ENCODE data around the gene RBM12.
A peak's percentile ranks its signal among the peaks of the same experiment; 100 is the strongest.

The RBM12 gene

DNA sequence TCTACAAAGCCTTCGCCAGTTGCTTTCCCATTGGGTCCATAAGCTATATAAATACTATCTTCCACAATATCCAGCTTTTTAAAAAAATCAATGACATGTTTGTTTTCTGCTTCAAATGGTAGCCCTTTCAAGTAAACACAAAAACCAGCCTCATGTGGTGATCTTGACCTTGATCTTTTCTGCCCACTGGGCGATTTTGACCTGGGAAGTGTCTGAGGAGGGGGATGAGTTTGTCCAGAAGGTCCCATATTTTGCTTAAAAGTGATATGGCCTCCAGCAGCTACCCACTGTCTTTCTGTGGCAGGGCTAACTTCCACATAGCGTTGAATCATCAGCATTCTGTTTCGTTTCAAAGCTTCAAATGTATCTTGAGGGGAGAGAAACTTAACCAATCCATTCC lies 10.8 kb downstream of the RBM12 start:
- DNase-seq (ENCODE audit: low spot score): no peak

DNA sequence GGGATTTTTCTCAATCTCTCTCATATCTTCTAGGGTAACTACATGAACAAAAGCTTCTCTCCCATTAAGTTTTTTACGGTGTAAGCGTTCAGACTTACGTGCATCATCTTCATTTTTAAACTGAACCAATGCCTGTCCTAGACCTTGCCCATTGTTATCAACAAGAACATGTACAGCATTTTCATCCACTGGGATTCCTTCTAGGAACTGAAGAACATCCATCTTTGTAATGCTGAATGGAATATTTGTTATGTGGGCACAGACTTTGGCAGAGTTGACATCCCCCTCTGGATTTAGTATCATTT lies 11.3 kb downstream of the RBM12 start:
- no peak for DNase-seq (ENCODE audit: low spot score)

DNA sequence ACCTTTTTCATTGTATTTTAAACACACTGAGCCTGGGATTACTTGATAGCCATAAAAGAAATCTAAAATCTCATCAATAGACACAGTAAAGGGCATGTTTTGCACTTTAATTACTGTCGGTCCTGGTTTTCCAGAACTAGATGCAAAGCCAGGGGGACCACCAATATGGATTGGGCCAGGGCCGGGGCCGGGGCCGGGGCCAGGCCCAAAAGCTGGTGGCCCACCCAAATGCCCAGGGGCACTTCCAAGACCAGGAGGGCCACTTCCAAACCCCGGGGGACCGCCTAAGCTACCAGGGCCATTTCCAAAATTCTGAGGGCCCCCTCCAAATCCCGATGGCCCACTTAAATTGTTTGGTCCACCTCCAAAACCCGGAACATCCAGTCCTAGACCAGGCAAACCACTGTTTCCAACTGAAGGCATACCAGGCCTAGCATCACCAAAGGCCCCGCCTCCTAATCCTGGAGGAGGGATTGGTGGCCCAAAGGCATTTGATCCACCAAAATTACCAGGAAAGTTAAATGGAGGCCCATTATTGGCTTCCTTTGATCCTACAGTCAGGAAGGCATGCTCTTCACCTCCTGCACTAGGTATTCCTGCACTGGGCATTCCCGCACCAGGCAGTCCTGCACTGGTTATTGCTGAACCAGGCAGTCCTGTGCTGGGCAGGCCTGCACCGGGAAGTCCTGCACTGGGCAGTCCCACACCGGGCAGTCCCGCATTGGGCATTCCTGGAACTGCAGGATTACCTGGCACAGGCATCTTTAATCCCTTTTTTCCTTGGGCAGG lies 11.9 kb downstream of the RBM12 start:
- DNase-seq (ENCODE audit: low spot score): peak; percentile 34

DNA sequence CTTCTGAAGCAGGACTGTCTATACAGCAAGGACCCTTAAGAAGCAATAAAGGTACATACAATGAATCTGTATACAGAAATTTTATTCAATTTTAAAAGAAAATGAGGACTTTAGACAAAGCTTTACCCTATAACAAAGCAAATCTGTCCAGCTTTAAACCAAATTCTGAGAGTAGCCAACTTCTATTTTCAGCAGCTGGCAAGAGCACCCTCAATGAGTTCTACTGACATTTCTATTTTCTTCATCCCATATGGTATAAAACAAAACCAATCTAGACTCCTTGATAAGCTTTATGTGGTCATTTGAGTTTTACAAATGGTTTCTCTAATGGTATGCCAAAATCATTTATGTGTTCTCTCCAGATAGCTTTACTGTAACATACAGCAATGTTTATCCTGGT lies 12.7 kb downstream of the RBM12 start:
- DNase-seq (ENCODE audit: low spot score): no peak

DNA sequence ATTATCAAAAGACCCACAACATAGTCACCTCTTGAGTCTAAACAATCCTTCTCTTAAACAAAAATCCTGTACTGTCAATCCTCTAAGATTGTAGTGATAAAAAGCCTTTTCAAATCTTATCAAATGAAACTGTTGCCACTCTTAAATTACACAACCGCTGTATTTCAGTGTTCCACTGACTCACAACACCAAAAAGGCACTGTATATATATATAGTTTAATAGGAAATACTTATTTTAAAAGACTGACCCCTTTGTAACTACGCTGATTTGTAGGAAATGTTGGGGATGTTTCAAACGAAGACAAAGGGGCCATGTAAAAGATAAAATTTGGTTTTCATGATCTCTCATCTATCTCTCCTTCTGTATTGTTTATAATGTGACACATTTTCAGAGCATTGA lies 14.1 kb downstream of the RBM12 start:
- DNase-seq (ENCODE audit: low spot score): no peak

DNA sequence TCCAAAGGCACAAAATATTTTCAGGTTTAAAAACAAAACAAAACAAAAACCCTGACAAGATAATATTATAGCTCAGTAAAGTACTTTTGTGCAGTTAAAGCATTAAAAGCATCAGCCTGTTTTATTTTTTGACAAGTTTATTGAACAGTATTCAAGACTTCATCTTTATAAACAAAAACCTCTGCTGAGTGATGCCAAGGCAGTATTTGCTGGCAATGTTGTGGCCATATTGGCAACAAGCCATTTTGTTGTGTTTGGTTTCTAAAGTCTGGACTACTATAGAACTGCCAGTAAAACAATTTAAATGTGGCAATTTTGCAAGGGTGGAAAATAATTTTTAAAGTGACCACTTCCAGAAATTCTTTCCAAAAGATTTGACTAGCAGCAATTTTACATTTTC lies 15.9 kb downstream of the RBM12 start:
- no peak for DNase-seq (ENCODE audit: low spot score)

DNA sequence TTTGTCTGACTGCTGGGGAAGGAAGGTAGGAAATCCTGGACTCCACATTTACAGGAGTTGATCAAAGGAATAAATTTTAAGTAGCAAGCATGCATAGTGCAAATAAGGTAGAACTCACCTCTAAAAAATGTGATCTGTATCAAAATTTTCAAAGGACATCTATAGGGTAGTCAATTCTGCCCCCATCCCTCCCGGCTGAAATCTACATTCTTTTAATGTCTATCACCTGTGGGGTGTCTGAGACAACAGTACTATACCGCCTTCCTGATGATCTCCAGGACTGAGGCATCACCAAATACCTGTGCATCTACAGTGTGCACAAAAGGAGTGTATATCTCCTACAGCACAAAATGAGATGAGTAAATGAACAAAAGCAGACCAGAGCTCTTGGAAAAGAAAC lies 19.9 kb downstream of the RBM12 start:
- no peak for DNase-seq (ENCODE audit: low spot score)

DNA sequence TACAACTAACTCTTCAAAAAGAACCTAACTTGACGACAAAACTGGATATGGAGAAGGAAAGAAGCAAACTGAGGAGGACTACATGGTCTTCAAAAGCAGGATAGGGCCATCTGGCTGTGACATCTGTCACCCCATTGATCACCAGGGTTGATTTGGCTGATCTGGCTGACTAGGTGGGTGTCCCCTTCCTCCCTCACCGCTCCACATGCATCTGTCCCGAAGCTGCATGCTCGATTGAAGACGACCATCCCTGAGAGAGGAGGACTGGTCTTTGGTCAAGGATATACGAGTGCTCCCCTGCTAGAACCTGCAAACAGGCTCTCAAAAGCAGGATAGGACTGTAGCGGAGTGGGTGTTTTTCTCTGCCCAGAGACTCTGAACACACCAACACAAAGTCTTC lies 21.7 kb downstream of the RBM12 start:
- peak; percentile 34 for DNase-seq (ENCODE audit: low spot score)

DNA sequence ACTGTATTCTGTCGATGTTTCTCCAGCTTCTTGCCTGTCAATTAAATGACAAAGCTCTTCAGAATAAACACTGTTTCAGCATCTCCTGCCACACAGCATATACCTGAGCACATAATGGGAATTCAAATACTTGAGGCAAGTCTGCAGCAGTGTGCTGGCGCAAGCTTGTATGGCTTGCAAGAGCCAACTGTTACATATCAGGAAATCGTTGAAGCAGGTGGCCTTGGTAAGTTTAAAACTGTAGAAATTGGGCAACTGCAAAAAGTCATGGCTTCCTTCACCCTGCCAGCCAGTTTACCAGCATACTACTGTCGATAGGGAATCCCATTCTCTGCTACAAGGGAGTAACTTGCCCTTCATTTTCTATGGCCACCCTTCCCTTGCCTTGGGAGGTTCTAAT lies 23.0 kb downstream of the RBM12 start:
- DNase-seq (ENCODE audit: low spot score): peak; percentile 14

DNA sequence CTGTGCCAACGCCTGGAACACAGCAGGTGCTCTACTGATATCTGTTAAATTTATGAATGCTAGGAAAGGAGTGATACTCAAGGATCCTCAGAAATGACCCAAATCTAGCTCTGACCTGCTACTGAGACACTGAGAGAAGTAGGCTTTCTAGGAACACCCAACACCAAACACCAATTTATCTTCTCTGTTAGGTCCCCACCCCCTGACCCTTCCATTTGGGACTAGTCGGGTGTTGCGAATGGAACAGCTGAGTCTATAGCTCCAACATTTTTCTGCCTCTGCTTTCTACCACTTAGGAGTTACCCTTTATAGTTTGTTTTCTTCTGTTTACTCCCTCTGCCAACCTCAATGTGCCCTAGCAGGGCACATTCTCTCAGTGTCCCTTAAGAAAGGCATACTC lies 24.0 kb downstream of the RBM12 start:
- peak; percentile 19 for DNase-seq (ENCODE audit: low spot score)

DNA sequence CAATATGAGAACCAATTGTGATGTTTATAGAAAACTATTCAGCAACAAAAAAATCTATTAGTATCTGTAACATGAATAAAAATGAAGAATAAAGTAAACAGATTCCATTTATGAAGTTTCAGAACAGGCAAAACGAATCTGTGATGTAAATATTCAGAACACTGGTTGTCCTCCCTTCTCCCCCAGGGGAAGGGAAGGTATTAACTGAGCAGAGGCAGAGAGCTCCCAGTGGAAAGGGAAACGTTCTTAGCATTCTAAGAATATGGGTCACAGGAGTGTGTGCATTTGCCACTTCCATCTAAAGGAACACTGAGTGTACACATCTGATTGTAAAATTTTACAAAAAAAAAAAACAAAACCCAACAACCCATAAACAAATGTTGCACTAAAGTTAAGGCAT lies 25.9 kb downstream of the RBM12 start:
- DNase-seq (ENCODE audit: low spot score): no peak

DNA sequence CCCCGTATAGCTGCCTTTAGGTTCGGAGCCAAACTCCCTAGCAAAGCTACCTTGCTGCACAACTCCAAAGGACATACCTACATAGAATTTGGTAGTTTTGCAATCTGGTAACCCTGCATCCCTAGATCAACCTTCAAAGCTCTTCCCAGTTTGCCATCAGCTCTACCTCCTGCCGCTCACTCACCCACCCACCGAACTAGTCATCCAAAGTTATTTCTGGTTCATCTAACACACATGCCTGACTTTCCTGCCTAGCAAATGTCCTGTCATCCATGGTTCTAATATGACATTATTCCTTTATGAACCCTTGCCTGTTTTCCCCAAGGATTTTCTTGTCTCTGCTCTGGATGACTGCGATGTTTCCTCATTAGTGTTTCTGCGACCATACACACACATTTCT lies 27.4 kb downstream of the RBM12 start:
- peak; percentile 14 for DNase-seq (ENCODE audit: low spot score)

DNA sequence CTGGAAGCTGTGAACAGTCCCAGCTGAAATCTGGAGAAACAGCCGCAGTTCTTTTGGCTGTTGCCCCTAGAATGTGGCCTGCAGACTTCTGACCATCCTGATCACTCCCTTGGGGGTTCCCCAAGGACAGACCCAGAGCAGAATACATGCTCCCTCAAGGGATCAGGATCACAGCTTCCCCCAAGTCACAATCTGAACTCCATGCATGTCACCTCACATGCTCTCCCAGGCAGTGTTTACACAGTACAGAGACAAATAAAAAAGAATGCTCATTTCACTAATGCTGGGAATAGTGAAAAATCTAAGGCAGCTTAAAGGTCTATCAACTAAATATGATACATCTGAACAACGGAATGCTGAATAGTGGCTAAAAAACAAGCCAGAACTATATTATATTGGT lies 28.6 kb downstream of the RBM12 start:
- DNase-seq (ENCODE audit: low spot score): peak; percentile 14

DNA sequence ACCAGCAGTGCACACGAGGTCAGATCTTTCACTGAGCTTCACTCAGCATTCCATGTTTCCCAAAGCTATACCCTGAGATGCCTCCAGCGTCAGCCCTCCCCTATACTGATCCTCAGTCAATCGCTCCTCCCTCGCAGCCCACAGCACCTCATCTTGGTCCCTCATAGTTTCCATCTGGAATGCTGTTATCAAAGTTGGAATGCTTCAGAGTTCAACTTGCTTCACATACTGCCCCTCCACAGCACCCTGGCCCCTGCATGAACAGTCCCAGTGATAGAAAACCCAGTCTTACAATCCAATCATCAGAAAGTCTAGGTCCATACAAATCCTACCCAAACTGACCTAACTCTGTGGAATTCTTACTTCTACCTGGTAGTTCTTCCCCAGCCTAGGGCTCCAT lies 29.0 kb downstream of the RBM12 start:
- DNase-seq (ENCODE audit: low spot score): peak; percentile 28

DNA sequence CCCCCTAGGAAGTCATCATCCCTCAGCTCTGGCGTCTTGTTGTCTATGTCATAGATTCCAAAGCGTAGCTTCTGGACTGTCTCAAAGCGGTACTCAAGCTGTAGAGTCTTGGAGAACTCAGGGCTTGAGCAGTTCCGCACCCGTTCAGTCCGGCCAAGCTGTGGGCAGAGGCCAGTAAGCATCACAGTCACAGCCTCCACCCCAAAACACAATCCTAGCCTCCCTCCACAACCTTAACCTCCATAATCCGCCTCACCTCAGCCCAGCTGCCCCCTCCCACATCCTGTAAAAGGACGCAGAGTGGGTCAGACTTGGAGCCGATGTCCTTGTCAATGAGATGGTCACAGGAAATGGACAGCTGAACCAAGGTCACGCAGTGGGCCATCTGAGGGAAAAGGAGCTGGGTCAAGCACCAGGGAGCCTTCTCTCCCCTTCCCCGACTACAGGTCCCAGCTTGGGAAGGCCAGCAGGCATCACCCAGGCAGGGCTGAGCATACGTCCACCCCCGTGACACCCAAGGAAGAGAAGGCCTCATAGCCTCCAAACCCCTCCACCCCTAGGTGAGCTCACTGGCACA lies 32.1 kb downstream of the RBM12 start:
- DNase-seq (ENCODE audit: low spot score): peak; percentile 28

DNA sequence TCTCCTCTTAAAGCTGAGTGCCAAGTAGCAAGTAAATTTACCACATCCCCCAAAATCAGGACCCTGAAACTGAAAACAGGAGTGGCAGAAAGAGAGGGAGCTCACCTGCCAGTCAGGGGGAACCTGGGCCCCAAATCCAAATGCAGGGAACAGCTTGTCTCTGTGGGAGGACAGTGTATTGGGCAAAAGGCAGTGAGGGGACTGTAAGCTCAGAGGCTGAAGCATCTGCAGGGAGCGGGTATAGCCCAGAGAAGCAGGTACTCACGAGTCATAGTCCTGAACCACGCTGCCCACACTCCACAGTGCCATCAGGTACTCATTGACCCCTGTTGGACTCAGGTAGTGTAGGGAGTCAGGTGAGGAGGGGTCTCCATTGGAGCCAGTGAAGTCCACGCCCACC lies 34.1 kb downstream of the RBM12 start:
- peak; percentile 25 for DNase-seq (ENCODE audit: low spot score)

DNA sequence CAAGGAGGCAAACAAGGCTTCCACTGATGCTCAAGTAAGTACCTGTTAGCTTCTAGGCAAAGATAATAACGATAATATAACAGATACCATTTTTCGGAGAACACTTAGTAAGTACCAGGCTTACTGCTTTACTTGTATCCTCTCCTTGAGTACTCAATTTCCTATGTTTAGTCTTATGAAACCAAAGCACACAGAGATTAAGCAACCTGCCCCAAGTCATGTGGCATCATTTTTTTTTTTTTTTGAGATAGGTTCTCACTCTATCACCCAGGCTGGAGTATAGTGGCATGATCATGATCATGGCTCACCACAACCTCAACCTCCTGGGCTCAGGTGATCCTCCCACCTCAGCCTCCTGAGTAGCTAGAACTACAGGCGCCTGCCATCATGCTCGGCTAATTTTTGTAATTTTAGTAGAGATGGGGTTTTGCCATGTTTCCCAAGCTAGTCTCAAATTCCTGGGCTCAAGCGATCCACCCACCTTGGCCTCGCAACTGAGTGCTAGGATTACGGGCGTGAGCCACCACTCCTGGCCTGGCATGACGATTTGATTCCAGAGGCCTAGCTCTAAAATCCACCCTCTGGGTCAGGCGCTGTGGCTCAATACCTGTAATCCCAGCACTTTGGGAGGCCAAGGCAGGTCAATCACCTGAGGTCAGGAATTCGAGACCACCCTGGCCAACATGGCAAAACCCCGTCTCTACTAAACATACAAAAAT lies 35.1 kb downstream of the RBM12 start:
- peak; percentile 9 for DNase-seq (ENCODE audit: low spot score)

DNA sequence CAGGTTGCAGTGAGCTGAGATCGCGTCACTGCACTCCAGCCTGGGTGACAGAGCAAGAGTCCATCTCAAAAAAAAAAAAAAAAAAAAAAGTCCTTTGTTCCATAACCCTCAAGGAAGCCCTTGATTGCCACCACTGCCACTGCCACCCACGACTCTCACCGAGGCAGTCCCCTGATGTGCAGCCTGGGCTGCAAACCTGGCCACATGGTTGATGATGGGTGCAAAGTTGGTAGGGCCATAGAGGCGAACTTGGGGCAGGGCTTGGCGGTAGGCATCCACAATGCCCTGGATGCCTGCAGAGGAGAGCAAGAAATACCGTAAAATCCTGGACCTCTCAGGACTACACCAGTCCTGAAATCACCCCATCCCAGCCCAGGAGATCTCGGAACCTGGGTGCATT lies 37.6 kb downstream of the RBM12 start:
- peak; percentile 21 for DNase-seq (ENCODE audit: low spot score)

DNA sequence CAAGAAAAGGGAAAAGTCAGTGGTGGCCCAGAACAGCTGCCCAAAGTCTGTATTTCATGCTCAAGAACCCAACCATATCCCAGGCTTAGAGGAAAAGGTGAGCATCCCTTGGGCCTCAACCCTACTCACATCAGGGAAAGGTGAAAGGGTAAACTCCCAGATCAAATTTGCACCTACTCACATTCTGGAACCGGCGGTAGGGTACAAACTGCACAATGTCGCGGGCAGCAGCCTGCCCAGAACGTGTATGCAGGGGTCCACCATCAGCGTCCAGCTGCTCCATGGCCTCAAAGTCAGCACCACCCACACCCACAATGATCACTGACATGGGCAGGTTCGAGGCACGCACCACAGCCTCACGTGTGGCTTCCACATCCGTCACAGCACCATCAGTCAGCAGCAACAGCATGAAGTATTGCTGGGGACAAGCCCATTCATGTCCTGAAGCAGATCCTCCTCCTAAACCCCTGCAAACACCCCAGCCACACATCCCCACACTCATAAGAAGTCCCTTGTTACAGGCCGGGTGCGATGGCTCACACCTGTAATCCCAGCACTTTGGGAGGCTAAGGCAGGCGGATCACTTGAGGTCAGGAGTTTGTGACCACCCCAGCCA lies 38.2 kb downstream of the RBM12 start:
- DNase-seq (ENCODE audit: low spot score): peak; percentile 29

DNA sequence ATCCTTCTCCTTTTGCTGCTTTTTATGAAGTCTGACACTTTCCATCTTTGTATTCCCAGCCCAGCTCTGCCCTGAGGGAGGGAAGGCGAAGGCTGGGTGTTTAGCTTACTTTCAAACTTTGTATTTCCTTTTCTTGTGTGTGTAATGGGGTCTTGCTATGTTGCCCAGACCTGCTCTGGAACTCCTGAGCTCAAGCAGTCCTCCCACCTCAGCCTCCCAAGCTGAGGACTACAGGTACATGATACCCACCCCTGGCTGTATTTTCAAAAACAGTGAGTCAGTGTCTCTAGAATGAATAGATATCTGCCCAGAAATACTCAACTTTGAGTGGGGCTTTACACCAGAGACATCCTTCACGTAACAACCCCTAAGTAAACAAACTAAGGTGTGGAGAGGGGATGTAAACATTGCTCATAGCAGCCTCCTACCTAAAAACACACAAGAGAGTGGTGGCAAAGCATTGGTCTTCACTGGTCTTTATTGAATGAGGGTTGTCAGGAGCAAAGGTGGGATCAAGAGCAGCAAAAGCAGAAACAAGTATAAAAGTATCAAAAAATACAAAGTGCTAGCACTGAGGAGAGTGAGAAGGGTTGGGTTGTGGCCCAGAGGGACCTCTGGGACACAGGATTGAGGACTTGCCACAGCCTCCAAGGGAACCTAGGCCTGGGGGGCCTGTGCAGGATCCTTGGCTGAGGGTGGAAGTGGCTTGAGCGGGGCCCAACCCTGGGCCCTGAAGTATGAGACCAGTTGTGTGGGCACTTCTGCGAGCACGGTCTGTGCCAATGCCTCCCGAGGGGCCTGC lies 38.9 kb downstream of the RBM12 start:
- peak; percentile 25 for DNase-seq (ENCODE audit: low spot score)

DNA sequence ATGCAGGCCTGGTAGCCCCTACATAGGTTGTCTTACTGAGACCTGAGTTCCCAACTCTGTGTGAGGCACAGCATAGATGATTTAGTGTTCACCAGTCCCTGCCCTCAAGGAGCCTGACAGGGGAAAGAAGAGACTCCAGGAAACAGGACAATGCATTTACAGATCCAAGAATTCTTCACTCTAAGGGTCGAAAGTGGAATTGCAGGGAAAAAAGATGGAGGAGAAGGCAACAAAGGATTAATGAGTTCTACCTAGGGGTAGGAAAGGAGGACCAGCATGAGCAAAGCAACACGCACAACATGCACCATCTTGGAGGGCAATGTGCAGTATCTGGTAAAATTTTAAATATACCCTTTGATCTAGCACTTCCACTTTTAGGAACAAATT lies 43.1 kb downstream of the RBM12 start:
- no peak for DNase-seq (ENCODE audit: low spot score)

DNA sequence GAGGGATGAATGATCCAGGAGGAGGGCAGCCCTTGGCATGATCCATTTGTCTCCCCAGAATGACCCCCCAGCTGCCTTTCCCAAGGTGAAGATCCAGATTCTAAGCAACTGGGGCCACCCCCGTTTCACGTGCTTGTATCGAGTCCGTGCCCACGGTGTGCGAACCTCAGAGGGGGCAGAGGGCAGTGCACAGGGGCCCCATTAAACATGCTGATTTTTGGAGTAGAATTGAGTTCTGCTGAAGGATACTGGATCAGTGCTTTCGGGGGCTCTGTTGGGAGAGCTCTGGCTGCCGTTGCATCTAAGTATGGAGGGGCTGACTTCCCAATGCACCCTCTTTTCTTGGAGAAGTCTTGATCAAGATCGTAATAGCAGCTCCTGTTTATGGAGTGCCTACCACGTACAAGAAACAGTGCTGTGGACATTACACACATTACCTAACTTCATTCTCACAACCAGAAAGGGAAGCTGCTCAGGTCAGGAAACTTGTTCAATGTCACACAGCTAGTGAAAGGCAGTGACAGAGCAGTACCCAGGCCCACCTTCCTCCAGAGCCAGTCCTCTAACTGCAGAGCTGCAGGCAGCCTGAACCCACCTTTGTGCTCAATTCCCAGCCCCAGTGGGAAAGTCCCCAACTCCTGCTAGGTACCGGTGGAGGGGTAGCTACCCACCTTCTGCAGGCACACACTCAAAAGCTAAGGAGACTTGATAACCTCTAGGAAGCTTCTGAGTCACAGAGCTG lies 43.7 kb downstream of the RBM12 start:
- DNase-seq (ENCODE audit: low spot score): no peak

Measured in ecto neural progenitor cell (in vitro differentiated cells).